T-helper 2 cell treated with Interferon-gamma antibody and Interleukin-4, amounts not matched to agents 5 μg/mL and 100 μg/mL, for 36 hours (primary cell): ENCODE measurements around the gene KCNIP4.

Experiments
- DNase-seq: peaks from one replicate; pipeline ENCODE4 v3.0.0; 2021; ENCODE audit warnings: low spot score
- H3K27ac Mint-ChIP-seq: one replicate; pipeline ENCODE4 v1.8.0; 2021; ENCODE audit warnings: mild to moderate bottlenecking, mixed read lengths
- H3K27me3 Mint-ChIP-seq: one replicate; pipeline ENCODE4 v1.8.0; 2021; ENCODE audit warnings: low read depth, mixed read lengths
- H3K36me3 Mint-ChIP-seq: one replicate; pipeline ENCODE4 v1.8.0; 2021; ENCODE audit warnings: low read depth, mixed read lengths
- H3K4me1 Mint-ChIP-seq: one replicate; pipeline ENCODE4 v1.8.0; 2021; ENCODE audit warnings: low read depth, mixed read lengths
- H3K4me3 Mint-ChIP-seq: one replicate; pipeline ENCODE4 v1.8.0; 2022; ENCODE audit warnings: mild to moderate bottlenecking, moderate library complexity, mixed read lengths
- H3K9me3 Mint-ChIP-seq: one replicate; pipeline ENCODE4 v1.8.0; 2021; ENCODE audit warnings: mixed read lengths

The KCNIP4 gene

DNA sequence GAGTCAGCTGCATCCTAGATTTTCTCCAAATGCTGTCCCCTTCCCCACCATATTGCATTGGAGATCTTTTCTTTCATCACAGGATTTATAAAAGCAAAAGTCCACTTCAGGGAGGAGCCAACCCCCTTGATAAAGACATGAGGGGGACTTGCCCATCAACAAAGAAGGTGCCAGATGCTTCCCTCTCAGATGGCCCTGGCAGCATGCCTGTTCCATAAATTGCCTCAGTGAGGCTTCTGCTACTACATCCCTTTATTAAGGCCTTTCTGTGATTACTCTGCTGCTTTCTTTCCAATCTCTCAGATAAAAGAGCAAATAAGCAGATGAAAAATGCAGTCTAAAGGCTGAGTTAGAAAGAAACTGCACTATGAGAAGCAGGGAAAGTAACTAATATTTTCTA, 736.7 kb downstream of the KCNIP4 start:
- peaks cover 6% of the 10 kb centered on the region for H3K9me3 Mint-ChIP-seq

DNA sequence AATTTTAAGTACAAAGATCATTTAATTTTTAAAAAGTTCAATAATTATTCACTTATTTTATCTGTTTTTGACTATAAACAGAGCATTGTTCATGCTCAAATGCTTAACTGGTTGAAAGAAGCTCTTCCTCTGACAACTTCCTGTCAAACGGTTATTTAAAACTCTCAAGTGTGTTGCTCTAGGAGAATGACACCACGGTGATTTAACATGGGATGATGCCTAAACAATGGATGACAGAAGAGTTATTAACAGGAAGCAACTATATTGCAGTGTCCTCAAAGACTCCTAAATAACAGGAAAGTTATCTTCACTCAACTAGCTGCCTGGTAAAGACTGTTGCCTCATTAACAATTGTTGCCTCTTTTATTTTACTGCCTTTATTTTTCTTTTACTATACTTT, 738.7 kb downstream of the KCNIP4 start:
- no peaks in the 10 kb centered on the region for H3K4me1 Mint-ChIP-seq
- no peak overlapping the region for H3K27ac Mint-ChIP-seq
- no peak overlapping the region for H3K4me3 Mint-ChIP-seq
- no peaks in the 10 kb centered on the region for H3K27me3 Mint-ChIP-seq
- peaks cover 6% of the 10 kb centered on the region for H3K9me3 Mint-ChIP-seq
- no peaks in the 10 kb centered on the region for H3K36me3 Mint-ChIP-seq
- DNase-seq = no peak

More for the DNA sequence above, 736.7 kb downstream of the KCNIP4 start:
- H3K4me3 Mint-ChIP-seq = no peak overlapping the region
- H3K36me3 Mint-ChIP-seq = no peaks in the 10 kb centered on the region
- DNase-seq = no peak
- H3K27ac Mint-ChIP-seq = no peak overlapping the region
- H3K27me3 Mint-ChIP-seq = no peaks in the 10 kb centered on the region
- H3K4me1 Mint-ChIP-seq = no peaks in the 10 kb centered on the region

DNA sequence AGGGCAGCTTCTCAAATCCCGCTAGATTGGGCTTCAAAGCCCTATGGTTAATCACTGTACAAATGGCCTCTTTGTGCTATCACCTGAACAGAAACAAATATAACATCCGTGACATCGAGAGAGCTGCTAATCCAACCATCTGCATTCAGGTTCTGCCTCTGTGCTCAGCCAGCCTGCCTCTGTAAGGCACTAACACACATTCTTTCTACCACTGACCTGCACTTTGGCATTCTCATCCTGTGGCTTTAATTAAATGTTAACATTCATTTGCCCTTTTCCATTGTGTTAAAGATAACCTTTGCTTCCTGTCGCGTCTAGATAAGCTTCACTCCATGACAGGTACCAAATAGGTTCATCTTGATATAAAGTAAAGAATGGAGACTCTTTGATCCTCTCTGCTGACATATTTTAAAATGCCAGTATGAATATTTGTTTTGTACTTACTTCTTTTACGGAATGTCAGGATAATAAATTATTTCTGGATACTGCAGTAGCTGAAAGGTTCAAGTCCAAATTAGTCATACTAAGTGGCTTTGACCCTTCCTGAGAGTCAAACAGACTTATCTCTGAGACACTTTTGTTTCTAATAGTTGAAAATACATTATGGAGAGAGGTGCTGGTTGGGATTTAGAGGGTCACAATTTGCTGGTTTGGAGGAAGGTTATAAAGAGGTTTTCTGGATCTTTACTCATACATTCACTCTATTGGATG, 742.6 kb downstream of the KCNIP4 start:
- DNase-seq = no peak
- H3K9me3 Mint-ChIP-seq = peaks cover 5% of the 10 kb centered on the region

DNA sequence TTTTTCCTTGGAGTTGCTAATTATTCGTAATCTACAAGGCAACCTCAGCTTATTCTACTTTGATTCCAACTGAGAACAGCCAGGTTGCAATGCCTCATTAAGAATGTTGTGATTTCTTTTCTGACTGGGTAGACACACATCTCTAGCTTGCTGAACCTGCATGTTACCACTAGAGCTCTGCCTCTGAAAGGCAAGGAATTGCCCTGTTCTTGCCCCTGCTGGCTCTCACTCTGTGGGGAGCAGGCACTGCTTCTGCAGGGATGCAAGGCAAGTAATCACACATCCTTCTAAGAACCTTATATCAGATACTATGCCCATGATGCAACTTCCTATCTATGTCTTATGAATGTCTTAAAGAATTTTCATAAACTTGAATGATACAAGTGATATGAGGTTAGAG, 745.2 kb downstream of the KCNIP4 start:
- no peaks in the 10 kb centered on the region for H3K4me1 Mint-ChIP-seq
- H3K27ac Mint-ChIP-seq = no peak overlapping the region
- H3K27me3 Mint-ChIP-seq = no peaks in the 10 kb centered on the region
- H3K9me3 Mint-ChIP-seq = peaks cover 7% of the 10 kb centered on the region
- DNase-seq = no peak
- no peak overlapping the region for H3K4me3 Mint-ChIP-seq
- H3K36me3 Mint-ChIP-seq = no peaks in the 10 kb centered on the region

More for the DNA sequence above, 742.6 kb downstream of the KCNIP4 start:
- Mint-ChIP-seq H3K27ac (no peak overlapping the region), H3K36me3 (no peaks in the 10 kb centered on the region), H3K4me1 (no peaks in the 10 kb centered on the region), H3K27me3 (no peaks in the 10 kb centered on the region), H3K4me3 (no peak overlapping the region)

DNA sequence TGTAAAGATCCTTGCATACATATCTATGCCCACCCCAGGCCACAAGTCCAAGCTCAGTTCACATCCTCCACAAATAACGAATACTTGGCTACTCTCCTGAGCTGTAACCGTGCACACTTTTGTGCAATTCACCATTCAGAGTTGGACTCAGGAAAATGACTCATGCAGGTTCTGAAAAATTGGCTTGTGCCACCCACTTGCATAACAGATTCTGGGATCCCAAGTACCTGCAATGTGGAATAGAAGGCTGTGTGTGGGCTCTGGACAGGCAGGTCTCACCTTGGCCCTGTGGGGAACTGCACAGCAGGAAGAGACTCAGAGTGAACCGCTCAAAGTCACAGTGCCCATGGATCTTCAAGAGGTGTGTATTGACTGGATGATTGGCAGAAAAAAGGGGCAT, 745.6 kb downstream of the KCNIP4 start:
- Mint-ChIP-seq H3K9me3 (peaks cover 7% of the 10 kb centered on the region), H3K27me3 (no peaks in the 10 kb centered on the region), H3K36me3 (no peaks in the 10 kb centered on the region), H3K27ac (no peak overlapping the region), H3K4me3 (no peak overlapping the region), H3K4me1 (no peaks in the 10 kb centered on the region)
- DNase-seq = no peak

DNA sequence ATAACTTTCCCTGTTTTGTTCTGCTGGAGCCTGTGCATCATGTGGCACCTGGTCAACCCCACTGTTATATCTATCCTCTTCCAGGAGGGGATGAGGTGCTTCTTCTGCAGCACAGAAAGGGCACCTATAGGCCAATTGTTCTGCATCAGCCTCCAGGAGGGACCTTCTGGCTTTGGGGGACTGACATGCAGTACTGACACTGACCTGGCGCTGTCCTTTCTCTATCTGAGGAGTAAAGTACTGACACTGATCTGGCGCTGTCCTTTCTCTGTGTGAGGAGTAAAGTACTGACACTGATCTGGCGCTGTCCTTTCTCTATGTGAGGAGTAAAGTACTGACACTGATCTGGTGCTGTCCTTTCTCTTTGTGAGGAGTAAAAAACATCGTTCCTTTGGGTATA, 749.9 kb downstream of the KCNIP4 start:
- Mint-ChIP-seq H3K36me3 (no peaks in the 10 kb centered on the region), H3K27me3 (no peaks in the 10 kb centered on the region), H3K27ac (no peak overlapping the region), H3K4me1 (no peaks in the 10 kb centered on the region), H3K4me3 (no peak overlapping the region), H3K9me3 (peaks cover 11% of the 10 kb centered on the region)
- DNase-seq = no peak

DNA sequence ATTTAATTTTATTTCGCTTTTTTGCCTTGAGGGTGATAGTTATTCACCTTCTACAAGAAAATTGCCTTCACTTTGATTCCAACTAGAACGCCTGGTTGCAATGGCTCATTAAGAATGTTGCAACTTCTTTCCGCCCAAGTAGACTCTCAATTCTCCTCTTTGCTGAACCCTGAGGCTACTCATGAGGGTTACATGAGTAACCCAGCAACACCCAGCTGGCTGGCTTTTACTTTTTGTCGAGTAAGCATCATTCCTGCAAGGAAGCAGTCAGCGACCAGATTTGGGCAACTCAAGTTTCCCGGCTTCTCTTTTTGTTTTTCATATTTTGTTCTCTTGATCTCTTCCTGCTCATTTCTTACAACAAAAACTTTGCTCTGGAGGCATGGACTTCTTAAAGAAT, 752.9 kb downstream of the KCNIP4 start:
- Mint-ChIP-seq H3K9me3 (peaks cover 4% of the 10 kb centered on the region), H3K4me1 (no peaks in the 10 kb centered on the region), H3K4me3 (no peak overlapping the region), H3K27me3 (no peaks in the 10 kb centered on the region), H3K27ac (no peak overlapping the region), H3K36me3 (no peaks in the 10 kb centered on the region)
- DNase-seq = no peak

DNA sequence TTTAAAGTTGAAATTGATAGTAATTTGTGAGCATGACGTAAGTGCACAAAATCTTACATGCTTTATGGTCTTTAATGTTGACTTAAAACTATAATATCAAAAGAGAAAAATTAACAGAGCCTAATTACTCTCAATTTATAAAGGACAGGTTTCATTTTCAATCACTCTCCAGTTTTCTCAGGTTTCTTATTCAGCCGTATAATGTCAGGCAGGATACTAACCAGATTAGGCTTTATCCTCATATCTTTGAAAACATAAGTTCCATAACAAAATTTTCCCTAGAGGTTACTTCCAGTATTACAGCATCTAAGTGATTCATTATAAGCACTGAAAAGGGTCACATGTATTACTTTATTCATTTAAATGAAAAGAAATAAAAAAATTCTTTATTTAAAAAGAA, 756.2 kb downstream of the KCNIP4 start:
- H3K4me1 Mint-ChIP-seq = no peaks in the 10 kb centered on the region
- no peaks in the 10 kb centered on the region for H3K36me3 Mint-ChIP-seq
- no peaks in the 10 kb centered on the region for H3K27me3 Mint-ChIP-seq
- peaks cover 4% of the 10 kb centered on the region for H3K9me3 Mint-ChIP-seq
- H3K27ac Mint-ChIP-seq = no peak overlapping the region
- DNase-seq = no peak
- H3K4me3 Mint-ChIP-seq = no peak overlapping the region

DNA sequence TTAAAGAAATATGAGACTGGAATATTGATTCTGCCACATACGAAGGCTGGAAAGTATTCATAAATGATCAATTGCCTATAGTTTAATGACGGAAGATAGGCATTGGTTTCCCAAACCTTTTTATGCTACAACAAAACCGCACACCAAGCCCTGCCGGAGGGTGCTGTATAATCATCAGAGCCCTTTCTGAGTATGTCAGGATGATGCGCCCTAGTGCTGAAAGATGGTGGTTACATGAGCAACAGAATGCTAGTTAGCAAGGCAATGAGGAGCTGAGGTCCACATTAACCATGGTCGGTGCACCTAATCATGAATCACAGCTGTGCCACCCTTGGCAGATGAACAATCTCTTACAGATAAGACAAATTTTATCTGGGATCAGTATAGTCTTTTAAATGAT, 757.3 kb downstream of the KCNIP4 start:
- H3K4me1 Mint-ChIP-seq = no peaks in the 10 kb centered on the region

DNA sequence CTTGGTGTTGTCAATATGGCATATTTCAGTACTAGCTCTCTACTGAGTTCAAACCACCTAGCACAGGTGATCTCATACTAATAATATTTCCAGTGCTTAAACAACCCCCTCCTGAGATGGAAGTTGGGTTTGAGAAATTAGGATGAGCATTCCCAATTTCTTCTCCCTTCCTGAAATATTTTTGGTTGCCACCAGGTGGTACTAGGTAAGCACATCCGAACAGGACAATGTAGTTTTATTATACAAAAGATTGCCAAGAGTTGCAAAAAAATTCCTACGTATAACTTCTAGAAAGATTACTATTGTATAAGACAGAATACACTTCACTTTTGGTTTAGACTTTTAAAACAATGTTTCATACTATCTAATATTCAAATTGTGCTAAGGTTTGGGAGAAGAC, 763.8 kb downstream of the KCNIP4 start:
- no peak overlapping the region for H3K4me3 Mint-ChIP-seq
- no peaks in the 10 kb centered on the region for H3K27me3 Mint-ChIP-seq
- no peak for DNase-seq
- peaks cover 5% of the 10 kb centered on the region for H3K9me3 Mint-ChIP-seq
- H3K27ac Mint-ChIP-seq = no peak overlapping the region
- no peaks in the 10 kb centered on the region for H3K4me1 Mint-ChIP-seq
- H3K36me3 Mint-ChIP-seq = no peaks in the 10 kb centered on the region

More for the DNA sequence above, 757.3 kb downstream of the KCNIP4 start:
- H3K27ac Mint-ChIP-seq = no peak overlapping the region
- no peak for DNase-seq
- H3K27me3 Mint-ChIP-seq = no peaks in the 10 kb centered on the region
- H3K9me3 Mint-ChIP-seq = no peaks in the 10 kb centered on the region
- H3K4me3 Mint-ChIP-seq = no peak overlapping the region
- no peaks in the 10 kb centered on the region for H3K36me3 Mint-ChIP-seq

DNA sequence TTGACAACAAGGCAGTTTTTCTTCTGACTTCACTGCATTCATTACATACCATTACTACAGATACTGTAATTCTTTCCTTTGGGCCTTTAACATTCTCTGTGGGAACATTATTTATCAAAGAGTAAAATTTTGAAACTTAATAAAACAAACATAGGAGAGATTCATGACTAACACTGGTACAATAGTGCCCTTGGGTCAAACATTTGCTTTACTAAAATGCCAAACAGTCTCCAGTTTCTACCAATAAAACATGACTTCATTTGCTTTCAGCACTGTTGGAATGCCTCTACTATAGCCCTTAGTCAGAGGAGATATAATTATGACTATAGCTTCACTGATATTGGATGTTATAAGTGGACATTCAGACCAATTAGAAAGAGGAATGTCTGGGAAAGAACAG, 766.9 kb downstream of the KCNIP4 start:
- DNase-seq = no peak
- Mint-ChIP-seq H3K27me3 (no peaks in the 10 kb centered on the region), H3K4me1 (no peaks in the 10 kb centered on the region), H3K9me3 (peaks cover 9% of the 10 kb centered on the region), H3K4me3 (no peak overlapping the region), H3K27ac (no peak overlapping the region), H3K36me3 (no peaks in the 10 kb centered on the region)

DNA sequence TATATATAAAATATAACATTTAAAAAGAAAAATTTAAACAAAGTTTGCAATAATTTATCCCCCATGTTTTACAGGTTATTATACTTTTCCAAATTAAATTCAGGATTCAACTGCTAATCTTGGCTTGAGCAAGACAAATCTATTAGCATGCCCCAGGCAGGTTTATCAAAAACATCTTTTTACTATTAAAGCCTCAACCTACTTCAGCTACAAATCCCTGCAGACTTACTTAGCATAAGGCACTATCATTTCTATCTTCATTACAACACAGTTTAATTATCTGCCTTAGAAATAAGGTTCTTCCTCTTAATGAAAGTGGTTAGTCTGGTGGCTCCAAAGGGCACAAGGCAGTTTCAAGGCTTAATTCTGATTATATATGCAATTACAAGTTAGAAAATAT, 770.7 kb downstream of the KCNIP4 start:
- Mint-ChIP-seq H3K4me3 (no peak overlapping the region), H3K9me3 (peaks cover 16% of the 10 kb centered on the region), H3K27me3 (no peaks in the 10 kb centered on the region), H3K36me3 (no peaks in the 10 kb centered on the region), H3K27ac (no peak overlapping the region), H3K4me1 (no peaks in the 10 kb centered on the region)
- no peak for DNase-seq

DNA sequence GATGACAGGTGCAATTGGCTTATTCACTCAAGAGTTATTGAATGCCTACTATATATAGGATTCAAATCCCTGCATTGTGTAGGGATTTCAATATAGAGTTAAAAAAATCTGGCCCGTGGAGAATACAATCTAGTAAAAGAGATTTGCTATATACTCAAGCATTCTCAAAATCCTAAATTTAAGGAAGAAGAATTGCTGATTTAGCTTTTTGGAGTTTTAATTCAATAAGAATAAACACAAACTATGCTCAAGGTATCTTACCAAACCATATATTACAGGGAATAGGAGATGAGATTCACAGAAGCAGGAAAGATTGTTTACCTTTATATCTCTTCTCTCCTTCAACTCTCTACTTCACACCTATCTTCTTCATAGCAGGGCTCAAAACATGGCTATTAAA, 771.5 kb downstream of the KCNIP4 start:
- H3K27ac Mint-ChIP-seq = no peak overlapping the region
- no peaks in the 10 kb centered on the region for H3K36me3 Mint-ChIP-seq
- H3K9me3 Mint-ChIP-seq = peaks cover 18% of the 10 kb centered on the region
- H3K4me1 Mint-ChIP-seq = no peaks in the 10 kb centered on the region
- H3K27me3 Mint-ChIP-seq = no peaks in the 10 kb centered on the region
- DNase-seq = no peak
- no peak overlapping the region for H3K4me3 Mint-ChIP-seq

DNA sequence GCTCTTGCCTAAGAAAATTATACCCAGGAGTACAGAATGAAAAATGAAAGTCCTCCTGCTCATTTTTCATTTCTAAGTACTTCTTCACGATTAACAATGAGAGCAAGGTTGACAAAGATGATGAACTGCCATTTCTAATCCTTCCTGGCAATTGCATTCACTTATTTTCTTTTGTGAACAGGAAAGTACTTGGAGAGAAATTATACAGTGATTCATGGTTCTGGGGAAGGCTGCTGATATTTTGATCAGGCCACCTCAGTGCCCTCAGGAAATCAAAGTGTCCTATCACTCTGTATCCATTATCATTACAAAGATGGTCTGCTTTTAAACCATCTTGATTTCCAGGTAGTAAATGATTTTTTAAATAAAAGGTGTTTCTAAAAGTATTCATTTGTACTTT, 780.9 kb downstream of the KCNIP4 start:
- peaks cover 5% of the 10 kb centered on the region for H3K9me3 Mint-ChIP-seq
- H3K36me3 Mint-ChIP-seq = no peaks in the 10 kb centered on the region
- H3K4me3 Mint-ChIP-seq = no peak overlapping the region
- DNase-seq = no peak
- H3K4me1 Mint-ChIP-seq = no peaks in the 10 kb centered on the region
- H3K27ac Mint-ChIP-seq = no peak overlapping the region
- no peaks in the 10 kb centered on the region for H3K27me3 Mint-ChIP-seq

DNA sequence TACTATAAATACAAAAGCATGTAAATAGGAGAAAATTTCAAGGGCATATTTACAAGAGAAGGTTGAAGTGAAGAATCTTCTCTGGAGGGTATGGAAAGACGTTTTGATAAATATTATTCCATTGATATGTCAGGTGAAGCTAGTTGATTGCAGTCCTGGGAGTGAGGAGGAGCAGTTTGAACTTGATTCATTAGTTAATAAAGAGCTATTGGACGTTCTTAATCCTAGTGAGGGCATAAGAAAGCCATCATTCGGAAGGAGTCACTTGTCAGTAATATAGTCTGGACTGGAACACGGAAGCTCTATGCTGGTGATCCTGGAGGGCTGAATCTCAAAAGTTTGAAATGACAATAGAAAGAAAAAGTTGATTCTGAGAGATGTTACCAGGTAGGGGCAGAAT, 793.2 kb downstream of the KCNIP4 start:
- H3K27ac Mint-ChIP-seq = no peak overlapping the region
- H3K9me3 Mint-ChIP-seq = peaks cover 11% of the 10 kb centered on the region
- no peaks in the 10 kb centered on the region for H3K27me3 Mint-ChIP-seq
- H3K4me3 Mint-ChIP-seq = no peak overlapping the region
- no peak for DNase-seq
- H3K4me1 Mint-ChIP-seq = no peaks in the 10 kb centered on the region
- H3K36me3 Mint-ChIP-seq = no peaks in the 10 kb centered on the region
